Testis (tissue), 2 donors: Measurements from ENCODE around the gene PRKAA1.

Source experiments
- CTCF ChIP-seq, 3 experiments: fragments of 450-650 bp in 2 of 3; fragments of 200-600 bp in 1 of 3; sonication (generic) in 1 of 3; IDR thresholded peaks; one replicate each; pipeline ENCODE4 v1.5.1; 2016 to 2019; ENCODE audit warnings: antibody characterized with exemption in 3 of 3, mild to moderate bottlenecking in 2 of 3, moderate library complexity in 1 of 3
- POLR2A ChIP-seq: fragments of 450-650 bp; IDR thresholded peaks from one replicate; pipeline ENCODE4 v1.6.1; 2017; ENCODE audit warnings: antibody characterized with exemption, mild to moderate bottlenecking, moderate library complexity

GRCh38 chr5:40846371-40846770 lies 48.2 kb upstream of the PRKAA1 start:
- TF ChIP-seq CTCF (IDR thresholded peaks at IDR 0.05) (no peak), POLR2A (no peak)
